Astrocyte (in vitro differentiated cells and primary cell): ENCODE measurements around the gene SLC35A3.

Experiments used
- EZH2 ChIP-seq: IDR thresholded peaks from 2 replicates; pipeline ENCODE4 v1.6.1; 2012; ENCODE audit warnings: mild to moderate bottlenecking, low read length, inconsistent platforms; ENCODE audit not compliant: insufficient read depth
- TF ChIP-seq, protein P1 (sequence below): IDR thresholded peaks from 2 replicates; pipeline ENCODE4 v1.5.1; 2011; ENCODE audit warnings: low read depth, mild to moderate bottlenecking, inconsistent platforms, low read length, moderate library complexity; ENCODE audit not compliant: insufficient read depth

- TF ChIP-seq, protein P1, sequence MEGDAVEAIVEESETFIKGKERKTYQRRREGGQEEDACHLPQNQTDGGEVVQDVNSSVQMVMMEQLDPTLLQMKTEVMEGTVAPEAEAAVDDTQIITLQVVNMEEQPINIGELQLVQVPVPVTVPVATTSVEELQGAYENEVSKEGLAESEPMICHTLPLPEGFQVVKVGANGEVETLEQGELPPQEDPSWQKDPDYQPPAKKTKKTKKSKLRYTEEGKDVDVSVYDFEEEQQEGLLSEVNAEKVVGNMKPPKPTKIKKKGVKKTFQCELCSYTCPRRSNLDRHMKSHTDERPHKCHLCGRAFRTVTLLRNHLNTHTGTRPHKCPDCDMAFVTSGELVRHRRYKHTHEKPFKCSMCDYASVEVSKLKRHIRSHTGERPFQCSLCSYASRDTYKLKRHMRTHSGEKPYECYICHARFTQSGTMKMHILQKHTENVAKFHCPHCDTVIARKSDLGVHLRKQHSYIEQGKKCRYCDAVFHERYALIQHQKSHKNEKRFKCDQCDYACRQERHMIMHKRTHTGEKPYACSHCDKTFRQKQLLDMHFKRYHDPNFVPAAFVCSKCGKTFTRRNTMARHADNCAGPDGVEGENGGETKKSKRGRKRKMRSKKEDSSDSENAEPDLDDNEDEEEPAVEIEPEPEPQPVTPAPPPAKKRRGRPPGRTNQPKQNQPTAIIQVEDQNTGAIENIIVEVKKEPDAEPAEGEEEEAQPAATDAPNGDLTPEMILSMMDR = no peak
- TF ChIP-seq EZH2 = no peak
Measured at GRCh38 chr1:99996951-99997350, 27.2 kb downstream of the SLC35A3 start.
